ENCODE data around the gene PHF2.

DNA sequence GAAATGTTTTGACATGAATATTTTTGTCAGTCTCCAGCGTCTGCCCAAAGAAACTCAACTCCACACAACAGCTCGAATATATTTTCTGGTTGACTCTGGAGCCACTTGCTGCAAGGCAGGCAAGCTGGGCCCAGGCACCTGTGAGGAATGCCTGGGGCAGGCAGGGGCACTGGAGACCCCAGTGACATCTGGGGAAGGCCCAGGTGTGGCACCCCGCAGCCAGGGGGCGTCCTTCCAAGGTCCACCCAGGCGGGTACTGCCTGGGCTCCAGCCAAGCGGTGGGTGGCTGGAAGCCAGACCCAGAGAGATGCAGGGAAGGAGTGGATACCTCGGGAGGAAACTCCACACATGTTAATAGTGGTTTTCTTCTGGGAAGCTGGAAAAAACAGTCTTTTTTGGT, 125.9 kb downstream of the PHF2 start:
- TF ChIP-seq CTCF (IDR thresholded peaks at IDR 0.05): no peak
- TF ChIP-seq POLR2A (IDR thresholded peaks at IDR 0.05): no peak
